ENCODE measurements around the gene ANKRD66. TPM values are rescaled to one million over a fixed set of nuclear protein-coding genes. Genes with fewer than 3 reads are reported as not detected.

Gene ANKRD66
- polyA plus RNA-seq, 1 experiment = not detected

DNA sequence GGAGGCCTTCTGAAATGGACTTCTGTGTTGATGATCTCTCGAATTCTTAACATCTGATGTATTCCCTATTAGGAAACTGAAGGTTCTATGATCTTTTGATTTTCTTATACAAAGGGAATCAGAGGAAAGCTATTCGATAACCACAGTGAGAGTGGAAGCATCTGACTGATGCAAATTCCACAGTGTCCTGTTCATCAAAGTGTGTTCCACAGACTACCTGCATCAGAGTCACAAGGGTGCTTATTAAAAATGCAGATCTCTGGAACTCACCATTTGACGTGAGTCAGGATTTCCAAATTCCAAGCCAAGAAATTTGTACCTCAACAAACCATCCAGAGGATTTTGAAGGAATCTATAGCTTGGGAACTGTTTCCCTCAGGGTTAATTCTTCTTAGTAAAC lies 42.1 kb downstream of the ANKRD66 start:
- H3K4me3 ChIP-seq (ENCODE audit: low read depth, low read length) = no peak overlapping the region
- no peak overlapping the region for H3K27ac ChIP-seq (ENCODE audit: low read depth, low read length)
- ChIA-PET POLR2A (no interaction called here), CTCF (no interaction called here)
- H3K9me3 ChIP-seq (ENCODE audit: control insufficient read depth, insufficient read depth, low read length) = no peaks in the 10 kb centered on the region
- DNase-seq (ENCODE audit: low read depth, low spot score) = no peak
- no peaks in the 10 kb centered on the region for H3K27me3 ChIP-seq (ENCODE audit: control insufficient read depth, insufficient read depth, low read length)
- TF ChIP-seq CTCF (IDR thresholded peaks at IDR 0.05; ENCODE audit: low read depth, low read length) = no peak

DNA sequence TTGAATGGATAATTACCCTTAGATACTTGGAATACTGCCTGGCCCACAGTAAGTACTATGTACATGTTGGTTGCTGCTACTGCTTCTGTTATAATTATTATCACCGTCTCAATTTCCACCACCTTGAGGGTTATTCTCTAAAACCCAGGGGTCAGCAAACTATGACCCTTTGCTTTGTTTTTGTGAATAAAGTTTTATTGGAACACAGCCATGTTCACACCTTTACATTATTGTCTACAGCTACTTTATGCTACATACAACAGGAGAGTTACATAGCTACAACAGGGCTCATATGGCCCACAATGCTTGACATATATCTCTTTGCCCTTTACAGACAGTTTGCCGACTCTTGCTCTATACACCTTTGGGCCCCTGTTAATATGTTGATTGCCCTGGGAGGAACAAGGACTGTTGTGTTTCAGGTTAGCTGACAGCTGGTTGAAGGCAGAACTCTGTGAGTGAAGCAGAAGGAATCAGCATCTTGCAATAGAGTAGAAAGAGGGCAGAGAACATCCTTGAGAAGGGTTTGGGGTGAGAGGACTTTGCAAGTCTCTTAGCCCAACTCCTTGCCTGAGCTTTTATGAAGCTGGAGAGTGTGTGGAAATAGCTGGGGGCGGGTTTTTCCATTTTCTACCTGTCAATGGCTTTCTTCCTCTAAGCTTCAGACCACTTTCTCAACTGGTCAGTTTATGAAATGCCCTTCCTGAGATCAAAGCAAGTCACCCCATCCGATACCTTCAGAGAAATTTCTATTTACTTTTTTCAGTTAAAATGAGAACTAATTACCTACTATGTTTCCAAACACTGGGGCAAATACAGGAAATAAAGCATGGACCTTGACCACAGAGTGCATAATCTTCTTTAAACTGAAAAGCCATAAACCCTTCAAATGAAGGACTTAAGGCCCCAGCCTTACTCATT lies 43.0 kb downstream of the ANKRD66 start:
- CTCF ChIA-PET = no interaction called here
- no peak for TF ChIP-seq CTCF (IDR thresholded peaks at IDR 0.05; ENCODE audit: low read depth, low read length)
- POLR2A ChIA-PET = no interaction called here
- no peaks in the 10 kb centered on the region for H3K27me3 ChIP-seq (ENCODE audit: control insufficient read depth, insufficient read depth, low read length)
- H3K4me3 ChIP-seq (ENCODE audit: low read depth, low read length) = no peak overlapping the region
- no peak overlapping the region for H3K27ac ChIP-seq (ENCODE audit: low read depth, low read length)
- H3K9me3 ChIP-seq (ENCODE audit: control insufficient read depth, insufficient read depth, low read length) = no peaks in the 10 kb centered on the region
- DNase-seq (ENCODE audit: low read depth, low spot score) = no peak

- no peaks in the 10 kb centered on the region for H3K27me3 ChIP-seq (ENCODE audit: control insufficient read depth, insufficient read depth, low read length)
- no peak for DNase-seq (ENCODE audit: low read depth, low spot score)
- POLR2A ChIA-PET = no interaction called here
- no peak for TF ChIP-seq CTCF (IDR thresholded peaks at IDR 0.05; ENCODE audit: low read depth, low read length)
- H3K4me3 ChIP-seq (ENCODE audit: low read depth, low read length) = no peak overlapping the region
- no peaks in the 10 kb centered on the region for H3K9me3 ChIP-seq (ENCODE audit: control insufficient read depth, insufficient read depth, low read length)
- CTCF ChIA-PET = no interaction called here
- H3K27ac ChIP-seq (ENCODE audit: low read depth, low read length) = no peak overlapping the region
Observed at GRCh38 chr6:46790355-46790874, 43.7 kb downstream of the ANKRD66 start.

DNA sequence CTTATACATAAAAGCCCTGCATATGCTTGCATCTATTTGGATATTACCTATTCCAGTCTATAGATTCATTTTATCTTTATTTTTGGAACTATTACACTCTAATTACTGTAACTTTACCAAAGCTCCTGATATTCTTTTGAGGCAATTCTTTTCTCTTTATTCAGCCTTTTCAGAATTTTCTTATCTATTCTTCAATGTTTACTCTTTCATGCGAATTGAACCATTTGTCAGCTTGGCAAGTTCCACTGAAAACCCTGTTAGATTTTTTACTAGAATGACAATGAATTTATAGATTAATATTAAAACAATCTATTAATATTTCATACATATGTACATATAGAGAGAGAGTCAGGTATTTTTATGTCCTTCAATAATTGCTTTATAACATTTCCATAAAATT lies 45.9 kb downstream of the ANKRD66 start:
- TF ChIP-seq CTCF (IDR thresholded peaks at IDR 0.05; ENCODE audit: low read depth, low read length) = no peak
- no peaks in the 10 kb centered on the region for H3K27me3 ChIP-seq (ENCODE audit: control insufficient read depth, insufficient read depth, low read length)
- H3K27ac ChIP-seq (ENCODE audit: low read depth, low read length) = no peak overlapping the region
- H3K4me3 ChIP-seq (ENCODE audit: low read depth, low read length) = no peak overlapping the region
- CTCF ChIA-PET = no interaction called here
- no peaks in the 10 kb centered on the region for H3K9me3 ChIP-seq (ENCODE audit: control insufficient read depth, insufficient read depth, low read length)
- POLR2A ChIA-PET = no interaction called here
- no peak for DNase-seq (ENCODE audit: low read depth, low spot score)

DNA sequence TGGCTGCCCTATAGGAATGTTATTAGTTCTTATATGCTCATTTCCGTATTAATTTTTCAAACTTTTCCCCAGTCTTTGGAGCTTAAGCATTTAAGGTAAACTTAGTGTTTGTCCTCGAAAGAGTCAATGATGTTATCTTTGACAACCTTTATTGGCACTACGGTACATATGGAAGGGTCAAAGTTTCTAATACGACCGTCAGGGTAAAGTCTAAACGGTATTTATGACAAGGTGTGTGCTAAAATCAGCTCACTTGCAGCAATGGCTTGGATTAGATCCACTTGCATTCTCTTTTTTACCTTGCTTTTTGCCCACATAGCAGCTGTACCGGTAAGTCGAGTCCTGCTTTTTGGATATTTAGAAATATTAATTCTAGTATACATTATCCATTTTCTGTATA lies 46.4 kb downstream of the ANKRD66 start, which contains the start of gene MEP1A:
MEP1A (plus strand) TSS at position 252 of the 400 bp plus-strand sequence; CDS start at position 262, 10 bp downstream.
- no peak for DNase-seq (ENCODE audit: low read depth, low spot score)
- ChIA-PET POLR2A (no interaction called here), CTCF (no interaction called here)
- no peak within 1 kb of the TSS for H3K4me3 ChIP-seq (ENCODE audit: low read depth, low read length)
- no peaks in the 10 kb centered on the region for H3K27me3 ChIP-seq (ENCODE audit: control insufficient read depth, insufficient read depth, low read length)
- no peak within 1 kb of the TSS for H3K27ac ChIP-seq (ENCODE audit: low read depth, low read length)
- TF ChIP-seq CTCF (IDR thresholded peaks at IDR 0.05; ENCODE audit: low read depth, low read length) = no peak
- H3K9me3 ChIP-seq (ENCODE audit: control insufficient read depth, insufficient read depth, low read length) = no peaks in the 10 kb centered on the region
